HEK293T (cell line): ENCODE results near the gene TPSB2.

Source experiments
- ARNT ChIP-seq: fragments of 450-650 bp; IDR thresholded peaks from 2 replicates; pipeline ENCODE4 v1.6.1; 2017; ENCODE audit warnings: mild to moderate bottlenecking
- CTBP1 ChIP-seq: fragments of 450-650 bp; IDR thresholded peaks from 2 replicates; pipeline ENCODE4 v1.6.1; 2016; ENCODE audit warnings: borderline replicate concordance
- ELF4 ChIP-seq: fragments of 450-650 bp; IDR thresholded peaks from 2 replicates; pipeline ENCODE4 v1.6.1; 2017; ENCODE audit warnings: antibody characterized with exemption
- FOXA1 ChIP-seq: fragments of 450-650 bp; IDR thresholded peaks from 2 replicates; pipeline ENCODE4 v1.6.1; 2016; ENCODE audit warnings: mild to moderate bottlenecking
- FOXM1 ChIP-seq: fragments of 450-650 bp; IDR thresholded peaks from 2 replicates; pipeline ENCODE4 v1.6.1; 2017; ENCODE audit warnings: mild to moderate bottlenecking, borderline replicate concordance
- HDGF ChIP-seq: fragments of 450-650 bp; IDR thresholded peaks from 2 replicates; pipeline ENCODE4 v1.6.1; 2017; ENCODE audit warnings: antibody characterized with exemption, borderline replicate concordance
- L3MBTL2 ChIP-seq: fragments of 450-650 bp; conservative IDR thresholded peaks from 2 replicates; pipeline ENCODE4 v1.6.1; 2016; ENCODE audit warnings: mild to moderate bottlenecking
- LEF1 ChIP-seq: fragments of 450-650 bp; IDR thresholded peaks from 2 replicates; pipeline ENCODE4 v1.6.1; 2017; ENCODE audit warnings: mild to moderate bottlenecking, borderline replicate concordance
- NFRKB ChIP-seq: fragments of 450-650 bp; IDR thresholded peaks from 2 replicates; pipeline ENCODE4 v1.6.1; 2016; ENCODE audit warnings: mild to moderate bottlenecking, moderate library complexity
- SP1 ChIP-seq: fragments of 450-650 bp; IDR thresholded peaks from 2 replicates; pipeline ENCODE4 v1.6.1; 2017
- SUZ12 ChIP-seq: fragments of 450-650 bp; IDR thresholded peaks from 2 replicates; pipeline ENCODE4 v1.6.1; 2016; ENCODE audit warnings: mild to moderate bottlenecking
- TF ChIP-seq, protein P1 (sequence below): fragments of 450-650 bp; IDR thresholded peaks from 2 replicates; pipeline ENCODE4 v1.6.1; 2016

DNA sequence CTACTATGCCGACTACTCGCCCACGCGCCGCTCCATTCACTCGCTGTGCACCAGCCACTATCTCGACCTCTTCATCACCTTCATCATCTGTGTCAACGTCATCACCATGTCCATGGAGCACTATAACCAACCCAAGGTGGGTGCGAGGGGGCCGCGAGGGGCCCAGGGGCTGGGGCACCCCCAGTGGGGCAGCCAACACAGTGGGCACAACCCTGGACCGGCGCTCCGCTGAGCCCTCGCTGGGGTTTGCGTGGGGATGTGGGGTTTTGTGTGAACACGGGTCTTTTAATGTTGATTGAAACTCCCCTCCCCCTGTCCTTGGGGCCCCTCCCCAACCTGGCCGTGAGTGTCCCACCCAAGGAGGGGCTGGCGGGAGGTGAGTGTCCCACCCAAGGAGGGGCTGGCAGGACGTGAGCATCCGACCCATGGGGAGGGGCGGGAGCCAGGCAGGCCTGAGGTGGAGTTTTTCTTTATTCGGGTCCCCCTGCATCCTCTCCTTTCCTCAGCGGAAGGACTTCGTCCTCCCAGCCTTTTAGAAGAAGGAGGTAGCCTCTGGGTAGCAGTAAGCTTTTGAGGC, 16.1 kb downstream of the TPSB2 start:
- TF ChIP-seq ARNT (no peak), SP1 (no peak), SUZ12 (no peak), LEF1 (no peak), ELF4 (no peak), HDGF (no peak), FOXM1 (no peak), NFRKB (no peak), FOXA1 (no peak), L3MBTL2 (no peak), CTBP1 (no peak)
- TF ChIP-seq, protein P1, sequence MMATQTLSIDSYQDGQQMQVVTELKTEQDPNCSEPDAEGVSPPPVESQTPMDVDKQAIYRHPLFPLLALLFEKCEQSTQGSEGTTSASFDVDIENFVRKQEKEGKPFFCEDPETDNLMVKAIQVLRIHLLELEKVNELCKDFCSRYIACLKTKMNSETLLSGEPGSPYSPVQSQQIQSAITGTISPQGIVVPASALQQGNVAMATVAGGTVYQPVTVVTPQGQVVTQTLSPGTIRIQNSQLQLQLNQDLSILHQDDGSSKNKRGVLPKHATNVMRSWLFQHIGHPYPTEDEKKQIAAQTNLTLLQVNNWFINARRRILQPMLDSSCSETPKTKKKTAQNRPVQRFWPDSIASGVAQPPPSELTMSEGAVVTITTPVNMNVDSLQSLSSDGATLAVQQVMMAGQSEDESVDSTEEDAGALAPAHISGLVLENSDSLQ: no peak
